Stimulated activated naive CD4-positive, alpha-beta T cell (primary cell): Measurements from ENCODE around the gene CACNB4.
"Not testable (repeated sequence)": the region's sequence is repeated elsewhere in the genome, so short reads cannot be mapped to it uniquely, and the experiment has no call there.

Experiments used
- DNase-seq, 6 experiments: peaks; one replicate each; lab custom pipeline; 2025; lab: John Stamatoyannopoulos, UW

The CACNB4 gene

DNA sequence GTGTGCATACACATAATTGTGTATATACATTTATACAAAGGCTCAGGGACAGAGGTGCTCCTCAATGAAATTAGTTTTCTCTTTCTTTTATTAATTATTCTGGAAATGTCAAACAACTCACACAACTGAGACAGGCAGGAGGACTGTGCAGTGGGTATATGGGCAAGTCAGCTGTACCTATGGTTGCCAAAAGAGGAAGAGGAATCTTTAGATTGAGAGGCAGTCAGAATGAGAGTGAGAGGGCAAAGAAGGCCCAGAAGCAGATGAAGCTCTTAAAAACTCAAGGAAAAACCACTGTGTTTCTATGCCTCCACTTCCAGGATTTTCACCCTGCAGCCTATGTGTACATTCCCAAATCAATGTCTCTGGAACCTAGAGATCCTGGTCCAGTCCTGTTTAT, 79.1 kb downstream of the CACNB4 start:
- no peak for DNase-seq

GRCh38 chr2:152016181-152017120, 82.4 kb downstream of the CACNB4 start:
- DNase-seq = no peak

- no peak for DNase-seq
Measured at GRCh38 chr2:152015552-152015951, 83.3 kb downstream of the CACNB4 start.

GRCh38 chr2:152012697-152013096, 86.1 kb downstream of the CACNB4 start:
- DNase-seq = no peak

- no peak for DNase-seq
Measured at GRCh38 chr2:152011724-152012123, 87.1 kb downstream of the CACNB4 start.

GRCh38 chr2:152005607-152006006, 93.2 kb downstream of the CACNB4 start:
- DNase-seq = no peak

DNA sequence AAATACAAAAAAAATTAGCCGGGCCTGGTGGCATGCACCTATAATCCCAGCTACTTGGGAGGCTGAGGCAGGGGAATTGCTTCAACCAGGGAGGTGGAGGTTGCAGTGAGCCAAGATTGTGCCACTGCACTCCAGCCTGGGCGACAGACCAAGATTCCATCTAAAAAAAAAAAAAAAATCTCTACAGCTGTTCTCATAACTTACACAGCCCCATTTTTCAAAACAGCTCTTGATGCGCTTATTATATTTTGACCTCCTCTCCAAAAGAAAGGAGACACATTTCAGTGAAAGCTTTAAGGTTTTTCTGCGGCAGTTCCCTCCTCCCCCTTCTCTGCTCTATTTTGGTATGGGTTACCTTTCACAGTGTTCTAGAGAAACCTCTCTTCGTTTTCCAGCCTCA, 95.6 kb downstream of the CACNB4 start:
- DNase-seq = not testable (repeated sequence)

GRCh38 chr2:151999053-151999452, 99.8 kb downstream of the CACNB4 start:
- DNase-seq = peak in 5 of 6 experiments; percentile 1 to 15 (median 7)

GRCh38 chr2:151996243-151997003, 102.4 kb downstream of the CACNB4 start:
- DNase-seq = no peak

GRCh38 chr2:151995161-151995557, 103.7 kb downstream of the CACNB4 start:
- no peak for DNase-seq

- not testable (repeated sequence) for DNase-seq
Measured at GRCh38 chr2:151994178-151994577, 104.7 kb downstream of the CACNB4 start.

- no peak for DNase-seq
Measured at GRCh38 chr2:151991010-151991409, 107.8 kb downstream of the CACNB4 start.

- no peak for DNase-seq
Measured at GRCh38 chr2:151989378-151989777, 109.5 kb downstream of the CACNB4 start.

- DNase-seq = no peak
Measured at GRCh38 chr2:151987484-151987883, 111.4 kb downstream of the CACNB4 start.

GRCh38 chr2:151984424-151985083, 114.3 kb downstream of the CACNB4 start:
- DNase-seq = no peak

DNA sequence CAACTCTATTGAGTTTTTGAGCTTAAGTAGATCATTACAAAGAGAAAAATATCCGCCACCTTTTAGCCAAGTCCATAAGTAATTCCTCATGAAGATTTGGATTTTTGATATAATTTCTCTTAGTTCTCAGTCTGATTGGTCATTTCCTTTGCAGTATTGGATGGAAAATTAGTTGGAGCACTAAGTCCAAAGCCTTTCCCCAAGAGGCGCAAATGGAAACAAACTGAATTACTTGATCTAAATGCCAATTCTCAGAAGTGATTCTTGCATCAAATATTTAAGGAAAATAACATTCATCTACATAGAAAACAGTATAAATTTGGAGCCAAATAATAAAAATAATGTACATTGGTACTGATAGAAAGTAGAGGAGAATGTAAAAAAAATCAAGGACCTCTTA, 115.6 kb downstream of the CACNB4 start:
- no peak for DNase-seq

DNA sequence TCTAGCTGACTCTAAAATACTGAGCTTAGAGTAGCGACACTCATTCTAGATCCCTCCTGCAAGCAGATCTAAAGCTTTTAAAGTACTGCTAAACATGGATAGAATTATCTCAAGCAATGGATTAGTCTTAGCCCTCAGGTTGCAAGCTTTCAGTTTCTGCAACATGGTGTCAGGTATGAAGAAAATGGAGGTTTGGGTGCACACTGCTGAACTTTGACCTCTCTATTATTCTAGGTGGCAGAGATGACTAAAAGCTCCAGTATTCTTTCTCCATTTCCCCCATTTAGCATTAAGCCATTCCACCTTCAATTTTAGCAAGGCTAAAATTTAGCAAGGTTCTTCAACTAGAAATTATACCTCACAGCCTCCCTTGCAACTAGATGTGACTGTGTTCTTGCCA, 117.0 kb downstream of the CACNB4 start:
- no peak for DNase-seq

DNA sequence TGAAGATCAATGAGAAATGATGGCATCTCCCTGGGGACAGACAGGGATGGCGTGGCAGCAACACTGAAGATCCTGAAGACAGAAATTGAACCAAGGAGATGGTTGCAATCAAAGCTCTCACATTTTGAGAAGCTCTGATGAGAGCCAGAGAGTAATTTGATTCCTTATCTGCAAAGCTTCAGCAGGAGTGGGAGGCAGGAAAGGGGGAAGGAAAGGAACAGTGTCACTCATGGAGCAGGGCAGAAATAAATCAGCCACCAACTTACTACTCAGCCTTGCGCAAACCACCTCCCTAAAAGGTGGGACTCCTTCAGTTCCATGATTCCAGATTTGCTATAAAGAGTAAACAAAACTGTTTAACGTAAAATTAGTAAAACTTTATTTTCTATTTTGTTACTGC, 119.2 kb downstream of the CACNB4 start:
- no peak for DNase-seq

GRCh38 chr2:151978709-151979108, 120.1 kb downstream of the CACNB4 start:
- DNase-seq = no peak

GRCh38 chr2:151977631-151978030, 121.2 kb downstream of the CACNB4 start:
- no peak for DNase-seq

DNA sequence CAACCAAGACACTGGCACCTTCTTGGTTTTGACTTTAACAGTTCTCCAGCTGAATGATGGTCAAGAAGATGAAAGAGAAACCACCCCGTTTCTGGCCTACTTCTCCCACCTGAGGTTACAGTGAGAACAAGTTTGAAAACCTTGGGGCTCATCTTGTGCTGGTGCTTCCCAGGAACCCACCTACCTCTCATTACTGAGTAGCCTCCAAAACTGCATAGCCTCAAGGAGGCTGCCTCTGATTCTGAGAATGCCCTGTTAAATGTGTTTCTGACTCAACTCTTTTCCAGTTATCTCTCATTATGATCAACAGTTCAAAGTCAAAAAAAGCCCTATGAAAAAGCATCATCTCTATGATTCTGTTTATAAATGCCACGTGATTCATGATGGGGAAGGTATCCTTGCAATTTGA, 121.9 kb downstream of the CACNB4 start:
- no peak for DNase-seq
